Thyroid gland (tissue), 4 donors: ENCODE data around the gene KCNJ5.

Experiments used
- CTCF ChIP-seq, 6 experiments: fragments of 200-600 bp in 3 of 6; fragments of 450-650 bp in 3 of 6; sonication (generic) in 3 of 6; IDR thresholded peaks; one replicate each; pipeline ENCODE4 v1.5.1; 2016 to 2019; ENCODE audit warnings: antibody characterized with exemption in 6 of 6, mild to moderate bottlenecking in 2 of 6, inconsistent platforms in 1 of 6, moderate library complexity in 1 of 6
- POLR2A ChIP-seq, 2 donors: fragments of 450-650 bp; IDR thresholded peaks; one replicate each; pipeline ENCODE4 v1.6.1; 2017; ENCODE audit warnings: antibody characterized with exemption in 2 of 2, mild to moderate bottlenecking in 2 of 2, moderate library complexity in 1 of 2

GRCh38 chr11:128964463-128964930 is 73.3 kb downstream of the KCNJ5 start:
- TF ChIP-seq CTCF (IDR thresholded peaks at IDR 0.05) (no peak), POLR2A (IDR thresholded peaks at IDR 0.05) (no peak)
